Neural progenitor cell (in vitro differentiated cells): ENCODE measurements around the gene CLCN2. TPM values are rescaled to one million over a fixed set of nuclear protein-coding genes. Genes with fewer than 3 reads are reported as not detected.
A peak's percentile ranks its signal among the peaks of the same experiment; 100 is the strongest.

ENCODE experiments used
- DNase-seq: peaks from one replicate; pipeline ENCODE4 v3.0.0-alpha.2; 2016; ENCODE audit warnings: low spot score
- H2AFZ ChIP-seq: fragments of 200-600 bp; sonication (generic); replicated peaks from 2 replicates; pipeline ENCODE4 v1.6.1; 2016; ENCODE audit warnings: antibody characterized with exemption
- H3F3A ChIP-seq: fragments of 200-600 bp; sonication (generic); 2 replicates; pipeline ENCODE4 v1.6.1; 2016; ENCODE audit warnings: antibody characterized with exemption, low read depth
- H3K27ac ChIP-seq: fragments of 200-600 bp; sonication (generic); 2 replicates; pipeline ENCODE4 v1.5.1; 2016; ENCODE audit warnings: mild to moderate bottlenecking
- H3K27me3 ChIP-seq: fragments of 200-600 bp; sonication (generic); 2 replicates; pipeline ENCODE4 v1.6.1; 2016; ENCODE audit warnings: mild to moderate bottlenecking, moderate library complexity
- H3K36me3 ChIP-seq: fragments of 200-600 bp; sonication (generic); 2 replicates; pipeline ENCODE4 v1.5.1; 2016
- H3K4me1 ChIP-seq: fragments of 200-600 bp; sonication (generic); 2 replicates; pipeline ENCODE4 v1.6.1; 2016; ENCODE audit warnings: mixed run types
- H3K4me2 ChIP-seq: fragments of 200-600 bp; sonication (generic); 2 replicates; pipeline ENCODE4 v1.6.1; 2016
- H3K4me3 ChIP-seq: fragments of 200-600 bp; sonication (generic); 2 replicates; pipeline ENCODE4 v1.5.1; 2016
- H3K79me2 ChIP-seq: fragments of 200-600 bp; sonication (generic); 2 replicates; pipeline ENCODE4 v1.6.1; 2016; ENCODE audit warnings: low read depth
- H3K9ac ChIP-seq: fragments of 200-600 bp; sonication (generic); 2 replicates; pipeline ENCODE4 v1.6.1; 2016
- H3K9me3 ChIP-seq: fragments of 200-600 bp; sonication (generic); 2 replicates; pipeline ENCODE4 v1.5.1; 2016; ENCODE audit warnings: low read depth
- H4K20me1 ChIP-seq: fragments of 200-600 bp; sonication (generic); 2 replicates; pipeline ENCODE4 v1.6.1; 2016; ENCODE audit warnings: low read depth
- H3K27ac Mint-ChIP-seq: 3 replicates; pipeline ENCODE4 v1.8.0; 2021; ENCODE audit warnings: mixed read lengths
- H3K27me3 Mint-ChIP-seq: 2 replicates; pipeline ENCODE4 v1.8.0; 2022; ENCODE audit warnings: low read depth, mild to moderate bottlenecking, inconsistent platforms, moderate library complexity, mixed read lengths; ENCODE audit not compliant: insufficient read depth
- H3K36me3 Mint-ChIP-seq: 3 replicates; pipeline ENCODE4 v1.8.0; 2021; ENCODE audit warnings: mixed read lengths
- H3K4me1 Mint-ChIP-seq: 3 replicates; pipeline ENCODE4 v1.8.0; 2021; ENCODE audit warnings: mixed read lengths
- H3K4me3 Mint-ChIP-seq: 3 replicates; pipeline ENCODE4 v1.8.0; 2021; ENCODE audit warnings: mild to moderate bottlenecking, moderate library complexity, mixed read lengths
- H3K9me3 Mint-ChIP-seq: 3 replicates; pipeline ENCODE4 v1.8.0; 2020; ENCODE audit warnings: mixed read lengths
- CTCF ChIP-seq: fragments of 200-600 bp; sonication (generic); IDR thresholded peaks from 2 replicates; pipeline ENCODE4 v1.5.1; 2017; ENCODE audit warnings: antibody characterized with exemption, mild to moderate bottlenecking
- EZH2 ChIP-seq: fragments of 200-600 bp; sonication (generic); IDR thresholded peaks from 2 replicates; pipeline ENCODE4 v1.6.1; 2017; ENCODE audit warnings: antibody characterized with exemption, mild to moderate bottlenecking, moderate library complexity
- EZH2phosphoT487 ChIP-seq: fragments of 200-600 bp; sonication (generic); IDR thresholded peaks from 2 replicates; pipeline ENCODE4 v1.6.1; 2017; ENCODE audit warnings: antibody characterized with exemption
- total RNA-seq: library from RNA; depleted of rRNA; stranded (reverse); fragments of >200 nt; gene quantifications from 2 replicates; pipeline ENCODE4 v1.2.3, GENCODE V29; 2015; ENCODE audit warnings: low replicate concordance

CLCN2 gene
- total RNA-seq, 1 donor from 2014 or later, result 16.5 TPM

- no peak overlapping the region for H3K4me2 ChIP-seq
- H3K9me3 ChIP-seq, result no peaks in the 10 kb centered on the region
- TF ChIP-seq EZH2phosphoT487 (no peak), EZH2 (no peak), CTCF (no peak)
- H4K20me1 ChIP-seq, result peaks cover 41% of the 10 kb centered on the region
- H3K9ac ChIP-seq, result no peak overlapping the region
- DNase-seq, result no peak
- H3K4me3 ChIP-seq, result no peak overlapping the region
- H2AFZ ChIP-seq, result no peak overlapping the region
- no peak overlapping the region for H3K4me3 Mint-ChIP-seq
- H3K36me3 Mint-ChIP-seq, result peaks cover 14% of the 10 kb centered on the region
- peaks cover 46% of the 10 kb centered on the region for H3K4me1 Mint-ChIP-seq
- H3K4me1 ChIP-seq, result peaks cover 16% of the 10 kb centered on the region
- peaks cover 5% of the 10 kb centered on the region for H3K27me3 Mint-ChIP-seq
- no peaks in the 10 kb centered on the region for H3K27me3 ChIP-seq
- H3K27ac ChIP-seq, result peak overlapping the region; percentile 26
- peak overlapping the region; percentile 5 for H3K27ac Mint-ChIP-seq
- H3K79me2 ChIP-seq, result no peaks in the 10 kb centered on the region
- no peaks in the 10 kb centered on the region for H3K36me3 ChIP-seq
- no peaks in the 10 kb centered on the region for H3K9me3 Mint-ChIP-seq
- peaks cover 38% of the 10 kb centered on the region for H3F3A ChIP-seq
Measured at GRCh38 chr3:184346480-184347190, 14.8 kb downstream of the CLCN2 start.

- H3K9me3 ChIP-seq, result no peaks in the 10 kb centered on the region
- peaks cover 5% of the 10 kb centered on the region for H3K27me3 Mint-ChIP-seq
- peak overlapping the region; percentile 96 for H3K27ac Mint-ChIP-seq
- H3F3A ChIP-seq, result peaks cover 38% of the 10 kb centered on the region
- peaks cover 9% of the 10 kb centered on the region for H3K36me3 Mint-ChIP-seq
- no peaks in the 10 kb centered on the region for H3K9me3 Mint-ChIP-seq
- peak overlapping the region; percentile 71 for H3K27ac ChIP-seq
- H3K4me3 Mint-ChIP-seq, result no peak overlapping the region
- H3K4me1 Mint-ChIP-seq, result peaks cover 36% of the 10 kb centered on the region
- no peak overlapping the region for H3K9ac ChIP-seq
- peak overlapping the region; percentile 59 for H3K4me2 ChIP-seq
- TF ChIP-seq EZH2phosphoT487 (no peak), CTCF (peak; percentile 65)
- peaks cover 47% of the 10 kb centered on the region for H4K20me1 ChIP-seq
- no peak overlapping the region for H2AFZ ChIP-seq
- no peaks in the 10 kb centered on the region for H3K36me3 ChIP-seq
- H3K4me3 ChIP-seq, result no peak overlapping the region
- peaks cover 16% of the 10 kb centered on the region for H3K4me1 ChIP-seq
- H3K79me2 ChIP-seq, result peaks cover 4% of the 10 kb centered on the region
- DNase-seq, result peak; percentile 88
- H3K27me3 ChIP-seq, result no peaks in the 10 kb centered on the region
Measured at GRCh38 chr3:184345317-184346144, 15.9 kb downstream of the CLCN2 start.

- H3K36me3 ChIP-seq, result no peaks in the 10 kb centered on the region
Measured at GRCh38 chr3:184344579-184345316, 16.7 kb downstream of the CLCN2 start.

More at GRCh38 chr3:184344579-184345316, 16.7 kb downstream of the CLCN2 start:
- peaks cover 33% of the 10 kb centered on the region for H3K4me1 Mint-ChIP-seq
- no peaks in the 10 kb centered on the region for H3K27me3 ChIP-seq
- peak overlapping the region; percentile 59 for H3K4me2 ChIP-seq
- H3K27me3 Mint-ChIP-seq, result peaks cover 5% of the 10 kb centered on the region
- H3K4me3 Mint-ChIP-seq, result no peak overlapping the region
- H3K4me3 ChIP-seq, result no peak overlapping the region
- H3K4me1 ChIP-seq, result peaks cover 16% of the 10 kb centered on the region
- TF ChIP-seq EZH2 (no peak), EZH2phosphoT487 (no peak), CTCF (no peak)
- H3F3A ChIP-seq, result peaks cover 33% of the 10 kb centered on the region
- no peak overlapping the region for H3K9ac ChIP-seq
- peak overlapping the region; percentile 71 for H3K27ac ChIP-seq
- H3K9me3 ChIP-seq, result no peaks in the 10 kb centered on the region
- no peak for DNase-seq
- peaks cover 12% of the 10 kb centered on the region for H3K79me2 ChIP-seq
- no peaks in the 10 kb centered on the region for H3K9me3 Mint-ChIP-seq
- peaks cover 55% of the 10 kb centered on the region for H4K20me1 ChIP-seq
- peaks cover 9% of the 10 kb centered on the region for H3K36me3 Mint-ChIP-seq
- no peak overlapping the region for H3K27ac Mint-ChIP-seq
- H2AFZ ChIP-seq, result no peak overlapping the region
